GM20000 (cell line): Measurements from ENCODE around the gene EXOC6B.

Experiments used
- DNase-seq: peaks from one replicate; pipeline ENCODE4 v3.0.0; 2012; ENCODE audit warnings: low spot score
- TF ChIP-seq, protein P1 (sequence below): IDR thresholded peaks from 2 replicates; pipeline ENCODE4 v1.5.1; 2012; ENCODE audit warnings: mild to moderate bottlenecking, control low read depth; ENCODE audit errors: extremely low read depth, missing control alignments

Gene EXOC6B

DNA sequence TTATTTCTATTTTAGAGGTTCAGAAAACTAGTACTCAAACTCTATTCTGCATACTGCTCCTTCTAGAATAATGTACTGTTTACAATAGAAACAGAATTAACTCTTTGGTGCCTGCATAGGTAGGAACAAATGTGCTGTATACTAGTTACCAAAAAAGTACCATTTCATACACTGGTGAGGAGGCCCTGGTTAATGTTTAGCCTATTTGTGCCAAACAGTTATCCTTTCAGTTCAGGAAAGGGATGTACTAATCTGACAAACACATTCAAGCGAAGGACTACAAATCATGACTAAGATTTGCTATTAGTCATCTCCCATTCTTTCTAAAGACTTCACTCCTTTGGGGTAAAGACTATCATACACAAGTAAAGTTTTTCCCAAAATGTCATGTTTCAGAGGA lies 47.4 kb downstream of the EXOC6B start:
- TF ChIP-seq, protein P1, sequence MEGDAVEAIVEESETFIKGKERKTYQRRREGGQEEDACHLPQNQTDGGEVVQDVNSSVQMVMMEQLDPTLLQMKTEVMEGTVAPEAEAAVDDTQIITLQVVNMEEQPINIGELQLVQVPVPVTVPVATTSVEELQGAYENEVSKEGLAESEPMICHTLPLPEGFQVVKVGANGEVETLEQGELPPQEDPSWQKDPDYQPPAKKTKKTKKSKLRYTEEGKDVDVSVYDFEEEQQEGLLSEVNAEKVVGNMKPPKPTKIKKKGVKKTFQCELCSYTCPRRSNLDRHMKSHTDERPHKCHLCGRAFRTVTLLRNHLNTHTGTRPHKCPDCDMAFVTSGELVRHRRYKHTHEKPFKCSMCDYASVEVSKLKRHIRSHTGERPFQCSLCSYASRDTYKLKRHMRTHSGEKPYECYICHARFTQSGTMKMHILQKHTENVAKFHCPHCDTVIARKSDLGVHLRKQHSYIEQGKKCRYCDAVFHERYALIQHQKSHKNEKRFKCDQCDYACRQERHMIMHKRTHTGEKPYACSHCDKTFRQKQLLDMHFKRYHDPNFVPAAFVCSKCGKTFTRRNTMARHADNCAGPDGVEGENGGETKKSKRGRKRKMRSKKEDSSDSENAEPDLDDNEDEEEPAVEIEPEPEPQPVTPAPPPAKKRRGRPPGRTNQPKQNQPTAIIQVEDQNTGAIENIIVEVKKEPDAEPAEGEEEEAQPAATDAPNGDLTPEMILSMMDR = no peak
- no peak for DNase-seq

DNA sequence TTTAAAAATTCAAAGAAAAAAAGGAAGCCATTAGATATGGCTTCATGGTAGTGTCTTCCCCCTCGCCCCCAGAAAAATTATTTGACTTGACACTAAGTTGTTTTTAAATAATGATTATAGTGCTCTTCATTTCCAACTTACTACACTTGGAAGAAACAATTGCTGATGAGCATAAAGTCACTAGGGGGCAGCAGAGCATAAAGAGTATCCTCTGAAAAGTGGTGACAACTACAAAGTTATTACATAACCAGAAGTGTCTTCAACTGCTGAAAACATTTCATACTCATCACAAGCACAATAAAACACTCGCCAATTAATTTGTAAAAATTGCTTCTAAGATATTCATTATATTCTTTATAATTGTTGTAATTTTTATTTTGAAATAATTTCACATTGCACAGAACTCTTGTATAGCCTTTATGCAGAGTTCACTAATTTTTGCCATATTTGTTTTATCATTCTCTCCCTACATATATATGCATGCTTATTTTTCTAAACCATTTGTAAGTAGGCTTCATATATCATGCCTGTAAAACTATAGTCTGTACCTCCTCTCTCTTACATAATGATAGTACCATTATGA lies 54.9 kb downstream of the EXOC6B start:
- TF ChIP-seq, protein P1 = peak; percentile 78
- peak; percentile 62 for DNase-seq

DNA sequence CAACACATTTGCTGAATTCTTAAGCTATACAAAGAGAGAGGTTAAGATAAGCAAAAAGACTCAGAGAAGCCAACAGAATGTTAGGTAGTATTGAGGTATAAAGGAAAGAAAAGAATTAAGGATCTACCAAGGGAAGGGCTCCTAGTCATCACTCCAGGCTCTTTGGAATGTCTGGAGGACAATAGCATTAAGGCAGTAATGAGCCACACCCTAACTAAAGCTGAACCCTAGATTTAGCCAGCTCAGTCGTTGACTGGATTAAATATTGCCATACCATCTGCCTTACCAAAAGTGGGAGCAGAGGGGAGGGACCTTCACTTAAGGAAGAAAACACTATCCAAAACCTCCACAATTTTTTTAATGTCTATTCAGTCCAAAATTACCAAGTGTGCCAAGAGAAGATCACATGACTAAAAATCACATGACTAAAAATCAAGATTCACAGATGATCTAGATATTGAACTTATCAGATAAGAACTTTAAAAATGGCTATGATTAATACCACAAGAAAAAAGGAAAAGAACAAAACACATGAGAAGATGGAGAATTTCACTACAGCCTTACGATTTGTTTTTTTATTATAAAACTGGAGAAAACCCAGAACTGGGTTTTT lies 59.7 kb downstream of the EXOC6B start:
- TF ChIP-seq, protein P1 = no peak
- no peak for DNase-seq

DNA sequence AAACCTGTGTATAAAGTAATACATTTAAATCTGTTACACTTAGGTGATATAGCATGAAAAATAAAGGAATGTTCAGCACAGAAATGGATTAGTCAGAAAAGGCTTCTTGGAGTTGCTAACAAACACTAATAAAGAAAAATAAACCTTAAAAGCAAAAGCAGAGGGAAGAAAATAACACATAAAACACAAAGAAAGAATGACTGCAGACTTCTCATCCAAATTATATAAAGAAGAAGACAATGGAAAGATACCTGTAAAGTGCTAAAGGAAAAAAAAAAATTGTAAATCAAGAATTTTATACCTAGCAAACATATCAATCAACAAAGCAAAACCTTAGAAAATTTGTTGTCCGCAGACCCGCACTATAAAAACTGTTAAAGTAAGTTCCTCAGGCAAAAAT lies 63.6 kb downstream of the EXOC6B start:
- no peak for DNase-seq
- TF ChIP-seq, protein P1 = no peak

DNA sequence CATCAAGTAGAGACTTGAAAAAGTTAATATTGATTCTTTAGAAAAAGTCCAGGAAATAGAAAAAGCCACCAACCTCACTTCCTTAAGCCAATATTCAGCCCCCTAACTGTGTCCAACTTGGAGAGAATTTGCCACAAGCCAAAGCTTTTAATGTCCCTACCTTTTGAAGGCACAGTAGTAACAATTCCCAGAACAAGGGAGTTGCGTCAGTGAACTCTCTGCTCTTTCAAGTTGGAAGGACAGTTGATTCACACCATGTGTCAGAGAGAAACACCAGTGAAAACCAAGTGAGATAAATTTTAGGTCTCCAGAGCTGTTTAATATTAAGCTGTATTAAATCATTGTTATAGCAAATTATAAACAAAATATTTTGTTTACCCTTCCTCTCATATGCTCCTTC lies 66.1 kb downstream of the EXOC6B start:
- TF ChIP-seq, protein P1 = no peak

DNA sequence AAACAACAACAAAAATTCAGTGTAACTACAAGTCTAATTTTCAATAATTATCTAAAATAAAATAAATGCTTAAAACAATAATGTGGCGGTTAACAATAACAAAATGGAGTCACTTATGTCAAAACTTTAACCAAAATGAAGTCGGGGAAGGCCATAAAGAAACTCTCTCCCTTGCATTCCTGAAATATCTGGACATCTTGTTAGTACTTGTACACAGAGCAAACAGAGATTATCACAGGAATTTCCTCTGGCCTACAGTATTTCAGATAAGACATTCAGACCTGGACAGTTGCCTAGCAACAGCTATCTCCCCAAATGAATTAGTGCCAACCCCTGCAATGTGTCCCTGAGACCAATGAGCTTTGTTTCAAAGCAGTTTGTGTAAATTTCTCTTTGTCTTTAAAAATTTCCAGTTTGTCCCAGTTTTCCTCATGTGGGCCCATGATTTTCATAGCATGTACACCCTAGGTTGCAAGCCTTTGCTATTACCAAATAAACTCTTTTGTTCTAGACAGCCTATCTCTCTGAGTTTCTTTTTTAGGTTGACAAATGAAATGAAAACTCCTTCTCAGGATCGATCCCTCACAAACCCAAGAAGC lies 68.6 kb downstream of the EXOC6B start:
- TF ChIP-seq, protein P1 = no peak
- DNase-seq = no peak

More for the DNA sequence above, 66.1 kb downstream of the EXOC6B start:
- DNase-seq = no peak

DNA sequence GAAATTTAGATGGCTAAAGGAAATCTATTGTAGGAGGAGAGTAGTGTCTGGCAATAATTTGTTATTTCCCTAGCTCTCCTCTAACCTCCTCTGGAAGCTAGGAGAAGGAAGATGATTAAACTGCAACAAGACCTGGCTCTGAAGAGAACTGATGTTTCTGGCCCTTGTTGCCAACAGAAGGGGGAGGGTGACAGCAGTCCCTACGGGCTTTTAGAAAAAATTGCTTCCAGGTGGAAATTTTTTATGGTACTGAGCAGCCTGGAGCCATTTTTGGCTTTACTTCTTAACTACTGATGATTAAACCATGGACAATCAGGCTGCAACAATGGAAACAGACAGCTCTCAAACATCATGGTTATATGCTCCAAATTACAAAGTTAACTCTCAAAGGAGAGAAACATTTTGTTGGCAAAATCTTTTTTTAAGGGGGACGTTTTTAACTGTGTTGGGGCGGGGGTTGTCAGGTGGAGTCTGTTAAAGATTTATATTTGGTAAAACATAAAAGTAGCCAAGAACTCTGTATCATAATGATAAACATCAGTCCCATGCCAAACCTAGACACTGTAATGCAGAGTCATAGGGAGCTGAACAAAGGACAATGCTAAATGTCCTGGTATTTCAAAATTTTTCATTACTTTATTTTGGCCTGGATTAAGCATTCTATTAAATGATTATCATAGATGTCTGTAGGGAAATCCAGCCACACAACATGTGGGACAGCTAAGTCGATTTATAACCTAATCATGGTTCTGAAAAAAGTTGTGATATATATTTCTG lies 70.0 kb downstream of the EXOC6B start:
- TF ChIP-seq, protein P1 = no peak
- no peak for DNase-seq
